ES-I3 (cell line): ENCODE measurements around the gene VPS25.

Experiments used
- H3K36me3 ChIP-seq: 2 replicates; pipeline ENCODE4 v1.6.1; 2013; ENCODE audit warnings: mild to moderate bottlenecking, low read length, control low read depth, moderate library complexity; ENCODE audit not compliant: insufficient read depth
- H3K4me1 ChIP-seq: 2 replicates; pipeline ENCODE4 v1.6.1; 2013; ENCODE audit warnings: mild to moderate bottlenecking, control low read depth, low read length; ENCODE audit not compliant: insufficient read depth
- H3K9ac ChIP-seq: 2 replicates; pipeline ENCODE4 v1.6.1; 2013; ENCODE audit warnings: low read depth, mild to moderate bottlenecking, low read length, moderate library complexity
- H3K9me3 ChIP-seq: 2 replicates; pipeline ENCODE4 v1.6.1; 2013; ENCODE audit warnings: mild to moderate bottlenecking, low read length, moderate library complexity; ENCODE audit not compliant: control insufficient read depth, insufficient read depth

The VPS25 gene

GRCh38 chr17:42780851-42781638, 7.8 kb downstream of the VPS25 start:
- Histone ChIP-seq H3K9ac (peak overlapping the region; percentile 66), H3K4me1 (peaks cover 28% of the 10 kb centered on the region), H3K9me3 (no peaks in the 10 kb centered on the region), H3K36me3 (peaks cover 6% of the 10 kb centered on the region)

GRCh38 chr17:42781639-42782165, 8.5 kb downstream of the VPS25 start:
- Histone ChIP-seq H3K4me1 (peaks cover 28% of the 10 kb centered on the region), H3K36me3 (peaks cover 2% of the 10 kb centered on the region; the same call in 1 of the 2 replicates)

GRCh38 chr17:42782166-42783061, 9.2 kb downstream of the VPS25 start:
- Histone ChIP-seq H3K9me3 (no peaks in the 10 kb centered on the region), H3K9ac (peak overlapping the region; percentile 66; the same call in 1 of the 2 replicates), H3K36me3 (no peaks in the 10 kb centered on the region; the same call in 1 of the 2 replicates), H3K4me1 (peaks cover 28% of the 10 kb centered on the region)

More at GRCh38 chr17:42781639-42782165, 8.5 kb downstream of the VPS25 start:
- H3K9me3 ChIP-seq, result no peaks in the 10 kb centered on the region
- peak overlapping the region; percentile 66; the same call in 1 of the 2 replicates for H3K9ac ChIP-seq

- no peaks in the 10 kb centered on the region for H3K9me3 ChIP-seq
- H3K4me1 ChIP-seq, result peaks cover 28% of the 10 kb centered on the region
- peak overlapping the region; percentile 66; the same call in 1 of the 2 replicates for H3K9ac ChIP-seq
- no peaks in the 10 kb centered on the region for H3K36me3 ChIP-seq
Observed at GRCh38 chr17:42783062-42783790, 10.0 kb downstream of the VPS25 start.

GRCh38 chr17:42783791-42784138, 10.5 kb downstream of the VPS25 start:
- no peaks in the 10 kb centered on the region for H3K36me3 ChIP-seq
- no peaks in the 10 kb centered on the region for H3K9me3 ChIP-seq
- peaks cover 28% of the 10 kb centered on the region for H3K4me1 ChIP-seq
- H3K9ac ChIP-seq, result peak overlapping the region; percentile 66; the same call in 1 of the 2 replicates

- H3K36me3 ChIP-seq, result no peaks in the 10 kb centered on the region
- no peaks in the 10 kb centered on the region for H3K9me3 ChIP-seq
- H3K4me1 ChIP-seq, result peaks cover 28% of the 10 kb centered on the region
- no peak overlapping the region for H3K9ac ChIP-seq
Observed at GRCh38 chr17:42784409-42784808, 11.2 kb downstream of the VPS25 start.

- Histone ChIP-seq H3K9ac (no peak overlapping the region), H3K36me3 (no peaks in the 10 kb centered on the region), H3K4me1 (peaks cover 28% of the 10 kb centered on the region), H3K9me3 (no peaks in the 10 kb centered on the region)
Observed at GRCh38 chr17:42784811-42785592, 11.8 kb downstream of the VPS25 start.

GRCh38 chr17:42787266-42787665, 14.0 kb downstream of the VPS25 start:
- Histone ChIP-seq H3K4me1 (peaks cover 20% of the 10 kb centered on the region), H3K9ac (no peak overlapping the region), H3K9me3 (no peaks in the 10 kb centered on the region), H3K36me3 (no peaks in the 10 kb centered on the region)

GRCh38 chr17:42791948-42792347, 18.7 kb downstream of the VPS25 start:
- no peaks in the 10 kb centered on the region for H3K9me3 ChIP-seq
- no peaks in the 10 kb centered on the region for H3K36me3 ChIP-seq
- H3K4me1 ChIP-seq, result no peaks in the 10 kb centered on the region

GRCh38 chr17:42792545-42792944, 19.3 kb downstream of the VPS25 start:
- H3K9me3 ChIP-seq, result no peaks in the 10 kb centered on the region
- H3K36me3 ChIP-seq, result no peaks in the 10 kb centered on the region
- 0 out of 2 replicates have a peak, but pooled peaks cover 1% of the 10 kb centered on the region for H3K4me1 ChIP-seq
- no peak overlapping the region for H3K9ac ChIP-seq

More at GRCh38 chr17:42791948-42792347, 18.7 kb downstream of the VPS25 start:
- no peak overlapping the region for H3K9ac ChIP-seq

- Histone ChIP-seq H3K4me1 (0 out of 2 replicates have a peak, but pooled peaks cover 5% of the 10 kb centered on the region), H3K9ac (no peak overlapping the region), H3K9me3 (no peaks in the 10 kb centered on the region), H3K36me3 (no peaks in the 10 kb centered on the region)
Observed at GRCh38 chr17:42795061-42795460, 21.8 kb downstream of the VPS25 start.

- 0 out of 2 replicates have a peak, but pooled peaks cover 5% of the 10 kb centered on the region for H3K4me1 ChIP-seq
- no peaks in the 10 kb centered on the region for H3K36me3 ChIP-seq
- no peak overlapping the region for H3K9ac ChIP-seq
- H3K9me3 ChIP-seq, result no peaks in the 10 kb centered on the region
Observed at GRCh38 chr17:42795465-42795864, 22.2 kb downstream of the VPS25 start.

GRCh38 chr17:42796066-42796758, 23.0 kb downstream of the VPS25 start:
- Histone ChIP-seq H3K36me3 (no peaks in the 10 kb centered on the region), H3K9ac (no peak overlapping the region), H3K4me1 (0 out of 2 replicates have a peak, but pooled peaks cover 5% of the 10 kb centered on the region), H3K9me3 (no peaks in the 10 kb centered on the region)
